Stimulated activated CD8-positive, alpha-beta memory T cell treated with anti-CD3 and anti-CD28 coated beads, Interleukin-4, amount 100 ng/mL, for 48 hours (primary cell): Measurements from ENCODE around the gene TNFAIP8.

Experiments
- DNase-seq: peaks from one replicate; pipeline ENCODE4 v3.0.0-alpha.2; 2020

Gene TNFAIP8

DNA sequence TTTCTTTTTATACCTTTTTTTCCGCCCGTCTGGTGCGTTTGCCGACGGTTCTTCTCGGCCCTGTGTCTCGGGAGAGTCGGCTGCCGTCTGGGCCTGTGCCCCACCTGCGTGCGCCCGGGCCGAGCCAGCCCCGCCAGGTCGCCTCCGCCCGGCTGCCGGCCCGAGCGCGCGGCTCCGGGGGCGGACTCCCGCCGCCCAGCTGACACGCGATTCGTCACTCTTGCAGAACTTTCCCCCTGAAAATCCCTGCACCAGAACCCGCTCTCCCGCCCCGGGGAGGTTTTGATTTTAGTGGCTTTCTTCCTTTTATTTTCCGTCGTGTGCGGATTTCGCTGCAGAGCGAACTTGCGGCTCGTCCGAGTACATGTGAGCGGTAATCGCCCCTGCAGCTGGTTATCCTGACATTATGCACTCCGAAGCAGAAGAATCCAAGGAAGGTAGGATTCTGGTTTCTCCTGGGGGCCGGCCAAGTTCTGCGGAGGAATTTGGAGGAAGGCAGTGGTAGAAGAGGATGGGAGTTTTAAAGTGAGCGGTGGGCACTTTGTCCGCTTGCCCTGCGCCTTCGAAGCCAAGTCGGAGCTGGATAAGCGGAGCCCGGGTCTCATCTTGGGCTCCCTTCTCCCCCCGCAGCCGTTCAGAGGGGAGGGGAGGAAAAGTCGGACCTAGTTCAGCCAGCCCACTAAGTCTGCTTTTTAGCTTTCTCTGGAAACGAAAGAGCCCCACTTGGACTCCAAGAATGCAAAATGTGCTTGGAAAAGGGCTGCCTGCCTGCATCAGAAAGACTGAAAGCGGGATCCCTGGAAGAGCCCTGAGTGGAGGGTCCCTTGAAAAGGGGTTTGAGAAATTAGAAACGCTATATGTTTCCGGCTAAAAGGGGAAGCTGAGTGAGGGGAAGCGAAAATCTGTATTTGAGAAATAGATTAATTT lies at the start of gene TNFAIP8:
Gene TNFAIP8, plus strand, starts transcription at position 335 of the 927 bp plus-strand sequence. Its CDS starts 72 bp downstream, at position 407.
- DNase-seq = peak; percentile 86

DNA sequence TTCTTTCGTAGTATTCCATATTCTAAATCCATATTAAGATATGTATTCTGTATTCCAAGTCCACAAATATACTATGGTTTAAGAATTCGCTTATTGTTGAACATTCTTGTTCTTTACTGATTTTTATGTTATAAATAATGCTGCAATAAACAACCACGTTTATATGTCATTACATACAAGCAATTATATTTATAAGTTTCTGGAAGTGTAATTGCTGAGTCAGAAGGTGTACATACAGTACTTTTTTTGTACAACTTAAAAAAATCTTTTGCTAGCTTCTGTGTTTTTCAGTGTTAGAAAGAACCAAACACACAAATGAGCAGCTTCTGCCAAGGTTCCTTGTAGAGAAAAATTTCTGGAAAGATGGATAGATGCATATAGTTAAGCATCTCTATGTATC lies 48.6 kb upstream of the TNFAIP8 start:
- DNase-seq = no peak

DNA sequence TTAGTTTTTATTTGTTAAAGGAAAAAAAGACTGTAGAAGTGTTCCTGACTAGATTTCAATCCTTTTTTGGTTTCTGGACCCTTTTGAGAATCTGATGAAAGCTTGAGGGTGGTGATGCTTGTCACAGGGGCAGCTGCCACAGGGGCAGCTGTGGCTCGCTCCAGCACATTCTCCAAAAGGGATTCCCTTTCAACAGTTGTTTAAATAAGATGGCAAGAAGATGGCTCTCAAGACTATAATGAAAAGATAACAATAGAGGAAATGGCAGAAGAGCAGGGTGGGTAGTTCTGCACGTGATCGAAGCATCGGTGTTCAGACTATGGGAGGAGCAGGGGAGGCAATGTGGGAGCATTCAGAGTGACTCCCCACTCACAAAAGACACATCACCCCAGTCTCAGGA lies 46.5 kb upstream of the TNFAIP8 start:
- no peak for DNase-seq

DNA sequence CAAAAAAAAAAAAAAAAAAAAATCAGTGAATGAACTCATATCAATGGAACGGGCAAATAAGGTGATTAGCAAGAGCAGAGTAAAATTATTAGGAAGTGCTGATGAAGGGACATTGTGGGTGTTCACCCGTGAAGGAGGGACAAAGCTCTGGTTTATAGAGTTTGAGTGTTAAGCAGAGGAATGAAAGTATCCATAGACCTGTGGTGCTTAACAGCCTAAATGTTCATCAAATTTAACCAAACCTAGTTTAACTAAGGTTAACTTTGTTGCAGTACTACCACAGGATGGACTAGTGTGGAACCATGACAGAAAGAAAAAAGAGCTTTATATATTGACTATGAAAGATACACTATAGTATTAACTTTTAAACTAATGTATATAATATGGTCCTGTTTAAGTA lies 44.1 kb upstream of the TNFAIP8 start:
- no peak for DNase-seq

DNA sequence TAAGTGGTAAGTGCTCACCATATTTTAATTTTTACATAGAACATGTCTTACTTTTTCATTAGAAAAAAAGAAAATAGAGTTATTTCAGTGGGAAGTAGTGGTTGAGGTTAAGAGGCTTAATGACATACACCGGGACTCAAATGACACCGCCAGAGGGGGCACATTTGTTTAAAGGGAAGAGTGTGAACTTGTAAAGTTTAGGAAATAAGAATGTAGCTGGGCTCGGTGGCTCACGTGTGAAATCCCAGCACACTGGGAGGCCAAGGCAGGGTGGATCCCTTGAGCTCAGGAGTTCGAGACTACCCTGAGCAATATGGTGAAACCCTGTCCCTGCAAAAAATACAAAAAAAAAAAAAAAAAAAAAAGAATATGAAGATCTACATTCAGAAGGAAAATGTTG lies 43.4 kb upstream of the TNFAIP8 start:
- DNase-seq = no peak

DNA sequence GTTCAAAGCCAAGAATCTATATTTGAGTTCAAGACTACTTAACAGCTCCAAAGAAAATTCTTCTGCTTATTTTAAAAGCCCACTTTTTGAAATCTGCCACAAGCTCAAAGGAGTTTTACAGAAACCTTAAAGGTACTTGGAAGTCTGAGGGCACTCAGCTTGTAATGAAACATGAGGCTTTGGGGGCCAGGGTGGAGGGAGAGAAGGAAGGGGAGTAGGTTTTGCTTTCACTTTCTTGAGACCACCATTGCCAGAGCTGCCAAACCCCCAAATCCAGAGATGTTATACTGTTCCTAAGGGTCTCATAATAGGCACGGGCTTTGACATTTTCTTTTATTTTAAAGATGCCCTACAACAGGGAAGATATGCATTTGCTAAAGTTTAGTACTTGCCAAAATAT lies 42.6 kb upstream of the TNFAIP8 start:
- DNase-seq = no peak

DNA sequence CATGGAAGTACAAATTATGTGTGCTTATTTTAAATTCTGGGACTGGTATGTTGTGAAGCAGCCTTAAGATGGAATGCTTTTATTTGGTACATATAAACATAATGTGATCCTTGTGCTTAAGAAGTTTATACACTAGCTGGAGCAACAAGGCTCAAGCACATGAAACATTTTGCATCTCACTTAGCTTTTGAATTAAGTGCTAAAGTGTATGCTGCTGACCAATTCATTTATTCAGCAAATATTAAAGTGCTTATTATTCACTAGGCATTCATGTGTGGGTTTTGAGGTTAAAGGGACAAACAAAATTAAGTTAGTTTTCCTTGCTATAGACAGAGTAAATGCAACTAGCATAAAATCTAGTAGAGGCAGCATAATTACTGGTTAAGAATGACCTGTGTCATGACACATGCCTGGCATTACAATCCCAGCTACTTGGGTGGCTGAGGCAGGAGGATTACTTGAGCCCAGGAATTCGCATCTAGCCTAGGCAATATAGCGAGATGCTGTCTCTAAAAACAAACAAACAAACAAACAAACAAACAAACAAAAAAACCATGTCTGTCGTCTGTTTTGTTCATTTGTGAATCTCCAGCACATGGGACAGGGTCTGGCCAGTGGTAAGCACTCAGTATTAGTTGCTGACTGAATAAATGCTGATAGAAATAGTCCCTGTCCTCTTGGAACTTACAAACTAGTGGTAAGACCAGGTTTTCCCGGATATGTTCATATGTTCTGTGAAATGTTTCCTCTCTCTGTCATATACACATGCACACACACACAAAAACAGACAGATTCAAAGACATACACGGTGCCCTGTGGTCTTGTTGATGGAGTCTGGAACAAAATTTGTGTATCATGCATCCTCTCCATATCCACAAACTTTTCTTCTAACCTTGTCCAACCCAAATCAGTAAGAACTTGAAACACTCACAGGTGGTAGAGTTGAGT lies 41.9 kb upstream of the TNFAIP8 start:
- DNase-seq = no peak

- DNase-seq = peak; percentile 68
These were observed 40.3 kb upstream of the TNFAIP8 start for GRCh38 chr5:119315516-119315949.

DNA sequence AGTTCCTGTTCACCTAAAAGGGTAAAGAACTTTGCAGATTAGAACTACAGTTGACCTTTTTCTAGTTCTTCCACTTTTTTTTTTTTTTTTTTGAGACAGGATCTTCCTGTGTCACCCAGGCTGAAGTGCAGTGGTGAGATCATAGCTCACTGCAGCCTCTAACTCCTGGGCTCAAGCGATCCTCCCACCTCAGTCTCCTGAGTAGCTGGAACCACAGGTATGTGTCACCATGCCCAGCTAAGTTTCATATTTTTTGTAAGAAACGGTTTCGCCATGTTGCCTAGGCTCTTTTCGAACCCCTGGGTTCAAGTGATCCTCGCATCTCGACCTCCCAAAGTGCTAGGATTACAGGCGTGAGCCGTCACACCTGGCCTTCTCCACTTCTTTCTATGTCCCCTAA lies 39.7 kb upstream of the TNFAIP8 start:
- no peak for DNase-seq

DNA sequence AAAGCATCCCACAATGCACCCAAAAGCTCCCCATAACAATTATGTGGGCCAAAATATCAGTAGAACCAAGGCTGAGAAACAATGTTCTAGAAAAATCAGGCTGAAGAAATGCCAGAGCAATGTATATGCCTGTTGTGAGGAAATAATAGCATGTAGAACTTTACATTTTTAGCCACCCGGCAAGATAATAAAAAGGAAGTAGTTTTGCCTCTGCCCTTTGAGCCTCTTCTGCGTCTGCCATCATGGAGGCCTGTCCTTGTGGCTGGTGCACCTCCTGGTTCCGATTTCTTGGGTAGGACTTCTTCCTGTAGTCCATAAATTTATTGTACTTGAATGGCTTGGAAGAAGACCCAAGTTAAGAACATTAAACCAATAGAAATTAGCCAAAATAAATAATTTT lies 38.9 kb upstream of the TNFAIP8 start:
- DNase-seq = no peak

GRCh38 chr5:119318256-119318894 lies 37.4 kb upstream of the TNFAIP8 start:
- DNase-seq = no peak

GRCh38 chr5:119319401-119319800 lies 36.4 kb upstream of the TNFAIP8 start:
- no peak for DNase-seq

DNA sequence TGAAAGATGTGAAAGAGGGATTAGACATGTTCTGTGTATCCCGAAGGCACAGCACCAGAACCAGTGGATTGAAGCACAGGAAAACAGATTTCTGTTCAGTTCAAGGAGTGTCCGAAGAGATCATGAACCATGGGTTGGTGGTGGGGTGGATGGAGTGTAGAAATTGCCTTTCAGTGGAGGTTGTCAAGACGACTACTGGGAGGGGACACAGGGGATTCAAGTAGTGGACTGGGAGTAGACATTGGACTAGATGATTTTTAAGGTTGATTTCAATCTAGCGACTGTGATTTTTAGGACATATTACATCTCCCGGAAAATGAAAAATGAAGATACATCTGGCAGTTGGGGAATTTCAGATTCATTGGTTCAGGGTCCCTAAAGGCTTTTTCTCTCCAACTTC lies 35.9 kb upstream of the TNFAIP8 start:
- no peak for DNase-seq

DNA sequence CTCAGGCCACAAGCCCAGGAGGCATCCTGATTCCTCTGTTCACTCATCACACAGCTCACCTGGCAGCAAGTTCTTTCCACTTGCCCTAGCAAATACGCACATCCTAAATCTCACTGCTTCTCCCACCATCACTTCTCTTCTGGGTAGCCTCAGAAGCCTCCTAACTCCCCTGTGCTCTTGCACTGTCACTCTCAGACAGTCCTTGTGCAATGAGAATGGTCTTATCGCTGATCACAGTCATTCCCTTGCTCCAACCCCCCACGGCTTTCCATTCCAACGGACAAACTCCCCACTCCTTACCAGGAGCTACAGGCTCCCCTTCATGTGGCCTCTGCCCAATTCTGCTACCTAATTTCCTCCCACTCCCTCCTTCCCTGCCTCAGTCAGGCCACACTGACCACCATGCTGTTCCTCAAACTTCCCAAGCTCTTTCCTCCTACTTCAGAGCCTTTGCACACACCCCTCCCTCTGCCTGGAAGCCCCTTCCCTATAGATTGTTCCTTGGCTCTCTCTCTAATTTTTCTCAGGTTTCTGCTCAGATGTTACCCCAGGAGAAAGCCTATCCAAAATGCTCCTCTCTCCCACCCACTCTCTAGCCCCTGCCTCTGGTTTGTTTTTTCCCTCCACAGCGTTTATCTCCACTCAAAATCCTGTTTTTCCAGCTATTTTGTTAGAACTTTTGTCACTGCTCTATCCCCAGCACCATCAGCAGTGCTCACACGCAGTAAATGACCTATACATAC lies 34.1 kb upstream of the TNFAIP8 start:
- DNase-seq = no peak

- no peak for DNase-seq
These were observed 33.4 kb upstream of the TNFAIP8 start for GRCh38 chr5:119322312-119322947.

- no peak for DNase-seq
These were observed 32.8 kb upstream of the TNFAIP8 start for GRCh38 chr5:119322948-119323537.

DNA sequence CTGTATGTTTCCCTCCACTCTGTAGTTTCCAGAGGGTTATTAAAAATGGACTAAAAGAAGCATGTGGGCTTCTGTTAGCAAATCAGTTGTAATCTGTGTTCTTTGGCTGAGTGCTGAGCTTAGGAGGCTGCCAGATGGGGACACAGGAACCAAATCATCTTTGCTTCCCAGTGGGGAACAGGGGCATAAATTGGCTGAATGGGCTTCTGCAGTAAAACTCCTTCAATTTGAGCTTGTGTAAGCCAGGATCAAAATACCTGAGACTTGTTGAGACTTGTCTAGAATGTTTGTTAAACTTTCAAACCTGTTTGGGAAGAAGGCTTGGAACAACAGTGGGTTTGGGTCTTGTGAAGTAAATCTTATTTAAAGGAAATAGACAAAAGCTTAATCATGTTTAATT lies 32.2 kb upstream of the TNFAIP8 start:
- DNase-seq = no peak

- DNase-seq = no peak
These were observed 31.0 kb upstream of the TNFAIP8 start for GRCh38 chr5:119324842-119325241.

- DNase-seq = peak; percentile 66
These were observed 28.8 kb upstream of the TNFAIP8 start for GRCh38 chr5:119327018-119327417.

DNA sequence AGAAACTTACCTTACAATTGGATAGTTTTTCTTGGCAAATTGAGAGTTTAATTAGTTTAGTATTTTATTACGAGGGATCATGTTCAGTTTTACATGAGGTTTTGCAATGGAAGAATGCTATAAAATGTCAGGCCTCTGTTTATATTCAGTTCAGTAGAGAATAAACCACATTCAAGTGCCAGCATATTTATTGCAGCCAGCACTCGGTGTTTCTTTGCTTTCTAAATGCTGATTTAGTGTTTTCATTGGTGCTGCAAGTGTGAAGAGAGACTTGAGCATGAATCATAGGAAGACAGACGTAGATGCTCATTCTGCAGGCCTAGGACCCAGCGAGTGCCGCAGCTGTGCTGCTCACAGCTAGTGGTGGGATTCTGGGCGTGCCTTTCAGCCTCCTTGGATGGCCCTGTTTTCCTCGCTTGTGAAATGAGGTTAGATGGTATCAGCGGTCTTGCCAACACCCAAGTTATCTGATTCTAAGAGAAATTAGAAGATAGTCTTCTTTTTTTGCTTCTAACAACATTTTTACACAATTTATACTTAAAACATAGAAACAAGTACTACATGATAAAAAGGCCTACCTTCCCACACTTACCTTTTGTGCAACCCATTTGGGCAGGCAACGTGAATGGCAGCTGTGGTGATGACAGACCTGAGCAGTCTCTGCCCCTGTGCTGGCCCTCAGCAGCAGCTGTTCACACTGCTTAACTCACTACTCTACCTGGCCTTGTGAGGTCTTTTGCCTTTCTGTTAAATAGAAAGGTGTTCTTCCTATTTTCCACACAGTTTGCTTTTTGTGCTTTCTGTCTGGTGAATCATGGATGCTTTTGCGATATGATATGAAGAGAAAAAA lies 26.8 kb upstream of the TNFAIP8 start:
- peak; percentile 74 for DNase-seq
